ENCODE data around the gene ARHGEF2.
A peak's percentile ranks its signal among the peaks of the same experiment; 100 is the strongest.

Gene ARHGEF2

GRCh38 chr1:155978325-155978972 is at the start of gene ARHGEF2:
Gene ARHGEF2, minus strand, starts transcription at chr1:155978547. Its CDS starts 120 bp downstream, at chr1:155978427.
- Mint-ChIP-seq H3K4me3 (peak within 1 kb of the TSS; percentile 77 to 86), H3K9me3 (no peaks in the 10 kb centered on the region), H3K4me1 (peaks cover 75% of the 10 kb centered on the region), H3K27me3 (no peaks in the 10 kb centered on the region), H3K27ac (peak within 1 kb of the TSS; percentile 93 to 97)
- ATAC-seq: peak; percentile 75
- DNase-seq: peak; percentile 82 to 88

GRCh38 chr1:156026588-156026987 is 48.2 kb upstream of the ARHGEF2 start:
- ATAC-seq (peak; percentile 77), DNase-seq (no peak)
- H3K9me3 Mint-ChIP-seq: no peaks in the 10 kb centered on the region

GRCh38 chr1:156025876-156026275 is 47.5 kb upstream of the ARHGEF2 start:
- Mint-ChIP-seq H3K4me1 (peaks cover 19% of the 10 kb centered on the region), H3K4me3 (no peak overlapping the region), H3K9me3 (no peaks in the 10 kb centered on the region), H3K27ac (no peak overlapping the region), H3K27me3 (peaks cover 8% of the 10 kb centered on the region)
- DNase-seq (peak; percentile 36 to 57), ATAC-seq (peak; percentile 91)

More at GRCh38 chr1:156026588-156026987, 48.2 kb upstream of the ARHGEF2 start:
- Mint-ChIP-seq H3K4me1 (peaks cover 17% of the 10 kb centered on the region), H3K4me3 (no peak overlapping the region), H3K27ac (no peak overlapping the region), H3K27me3 (peaks cover 8% of the 10 kb centered on the region)

GRCh38 chr1:156024801-156025200 is 46.5 kb upstream of the ARHGEF2 start:
- H3K4me3 Mint-ChIP-seq: no peak overlapping the region
- peaks cover 8% of the 10 kb centered on the region for H3K27me3 Mint-ChIP-seq
- peaks cover 26% of the 10 kb centered on the region for H3K4me1 Mint-ChIP-seq
- no peaks in the 10 kb centered on the region for H3K9me3 Mint-ChIP-seq
- no peak overlapping the region for H3K27ac Mint-ChIP-seq
- DNase-seq (no peak), ATAC-seq (no peak)

GRCh38 chr1:156021954-156022353 is 43.6 kb upstream of the ARHGEF2 start:
- Mint-ChIP-seq H3K4me3 (peak overlapping the region in 1 of 2 donors; percentile 42), H3K9me3 (no peaks in the 10 kb centered on the region), H3K27ac (no peak overlapping the region), H3K27me3 (peaks cover 8% of the 10 kb centered on the region), H3K4me1 (peaks cover 45% of the 10 kb centered on the region)
- no peak for DNase-seq
- no peak for ATAC-seq

- H3K4me3 Mint-ChIP-seq: peak overlapping the region; percentile 85 to 87
- H3K27ac Mint-ChIP-seq: no peak overlapping the region
- DNase-seq (no peak), ATAC-seq (no peak)
- H3K4me1 Mint-ChIP-seq: peaks cover 43% of the 10 kb centered on the region
- H3K9me3 Mint-ChIP-seq: no peaks in the 10 kb centered on the region
- peaks cover 8% of the 10 kb centered on the region for H3K27me3 Mint-ChIP-seq
Observed at GRCh38 chr1:156021093-156021428, 42.7 kb upstream of the ARHGEF2 start.

- DNase-seq: peak; percentile 75 to 83
- Mint-ChIP-seq H3K27me3 (peaks cover 6% of the 10 kb centered on the region), H3K4me1 (peaks cover 39% of the 10 kb centered on the region), H3K4me3 (peak within 1 kb of the TSS; percentile 85 to 87), H3K27ac (peak within 1 kb of the TSS; percentile 96 to 97), H3K9me3 (no peaks in the 10 kb centered on the region)
- peak; percentile 100 for ATAC-seq
Observed at GRCh38 chr1:156020293-156021092, 42.1 kb upstream of the ARHGEF2 start, which contains the start of gene SSR2. Gene SSR2, minus strand, starts transcription at chr1:156020951. Its CDS starts 784 bp downstream, at chr1:156020167.

- ATAC-seq: no peak
Observed at GRCh38 chr1:156019946-156020292, 41.6 kb upstream of the ARHGEF2 start.

GRCh38 chr1:156014829-156015228 is 36.5 kb upstream of the ARHGEF2 start:
- H3K27me3 Mint-ChIP-seq: no peaks in the 10 kb centered on the region
- no peak for ATAC-seq
- no peak for DNase-seq
- no peaks in the 10 kb centered on the region for H3K9me3 Mint-ChIP-seq
- H3K27ac Mint-ChIP-seq: peak overlapping the region in 1 of 2 donors; percentile 85
- H3K4me1 Mint-ChIP-seq: peaks cover 31% of the 10 kb centered on the region
- no peak overlapping the region for H3K4me3 Mint-ChIP-seq

More at GRCh38 chr1:156019946-156020292, 41.6 kb upstream of the ARHGEF2 start:
- H3K9me3 Mint-ChIP-seq: no peaks in the 10 kb centered on the region
- H3K4me1 Mint-ChIP-seq: peaks cover 39% of the 10 kb centered on the region
- H3K27me3 Mint-ChIP-seq: peaks cover under 1% of the 10 kb centered on the region
- no peak for DNase-seq
- H3K4me3 Mint-ChIP-seq: peak overlapping the region; percentile 85 to 87
- peak overlapping the region; percentile 85 to 96 for H3K27ac Mint-ChIP-seq

GRCh38 chr1:156012051-156012817 is 33.9 kb upstream of the ARHGEF2 start:
- no peak for ATAC-seq
- Mint-ChIP-seq H3K4me1 (peaks cover 11% of the 10 kb centered on the region), H3K4me3 (no peak overlapping the region), H3K27me3 (no peaks in the 10 kb centered on the region), H3K27ac (peak overlapping the region in 1 of 2 donors; percentile 17), H3K9me3 (no peaks in the 10 kb centered on the region)
- DNase-seq: no peak

GRCh38 chr1:156009404-156009803 is 31.1 kb upstream of the ARHGEF2 start:
- H3K4me1 Mint-ChIP-seq: peaks cover 26% of the 10 kb centered on the region
- DNase-seq (no peak), ATAC-seq (no peak)
- H3K27me3 Mint-ChIP-seq: no peaks in the 10 kb centered on the region
- H3K27ac Mint-ChIP-seq: no peak overlapping the region
- H3K4me3 Mint-ChIP-seq: no peak overlapping the region
- H3K9me3 Mint-ChIP-seq: no peaks in the 10 kb centered on the region

- peaks cover 15% of the 10 kb centered on the region for H3K4me1 Mint-ChIP-seq
- no peaks in the 10 kb centered on the region for H3K27me3 Mint-ChIP-seq
- ATAC-seq: no peak
- no peak overlapping the region for H3K4me3 Mint-ChIP-seq
- no peak for DNase-seq
- peak overlapping the region in 1 of 2 donors; percentile 9 for H3K27ac Mint-ChIP-seq
- no peaks in the 10 kb centered on the region for H3K9me3 Mint-ChIP-seq
Observed at GRCh38 chr1:156006666-156007376, 28.5 kb upstream of the ARHGEF2 start.

- Mint-ChIP-seq H3K4me1 (peaks cover 15% of the 10 kb centered on the region), H3K9me3 (no peaks in the 10 kb centered on the region), H3K4me3 (peak overlapping the region; percentile 44 to 48), H3K27me3 (no peaks in the 10 kb centered on the region), H3K27ac (peak overlapping the region in 1 of 2 donors; percentile 78)
- ATAC-seq: peak; percentile 88
- DNase-seq: peak in 1 of 2 donors; percentile 22
Observed at GRCh38 chr1:156004843-156005584, 26.7 kb upstream of the ARHGEF2 start.

- Mint-ChIP-seq H3K27ac (no peak overlapping the region), H3K4me1 (peaks cover 15% of the 10 kb centered on the region), H3K27me3 (no peaks in the 10 kb centered on the region), H3K4me3 (no peak overlapping the region), H3K9me3 (no peaks in the 10 kb centered on the region)
- ATAC-seq (no peak), DNase-seq (no peak)
Observed at GRCh38 chr1:156003923-156004188, 25.5 kb upstream of the ARHGEF2 start.

Data from stimulated activated naive CD8-positive, alpha-beta T cell treated with anti-CD3 and anti-CD28 coated beads, Interleukin-15, amount 100 ng/mL, for 72 hours (primary cell).